ENCODE measurements around the gene SORL1. TPM values are rescaled to one million over a fixed set of nuclear protein-coding genes. Genes with fewer than 3 reads are reported as not detected.

SORL1 gene
- total and polyA plus RNA-seq, 3 experiments from 2014 or later: 44.5 to 220 (median 46.9) TPM

GRCh38 chr11:121456151-121456550, 4.0 kb downstream of the SORL1 start:
- Mint-ChIP-seq H3K4me3 (peak overlapping the region; percentile 79 to 100 (median 96)), H3K9me3 (no peaks in the 10 kb centered on the region), H3K4me1 (peaks cover 83 to 91% (median 86%) of the 10 kb centered on the region in 3 donors), H3K36me3 (peaks cover 4 to 56% (median 34%) of the 10 kb centered on the region in 3 donors), H3K27ac (peak overlapping the region; percentile 34 to 99 (median 92)), H3K27me3 (no peaks in the 10 kb centered on the region)
- POLR2A ChIA-PET: interaction anchor here (0.7 kb wide), 1 partner anchor 88 kb away, joined by 6 read pairs; no protein-coding TSS in a partner anchor
- Histone ChIP-seq H3K27me3 (ENCODE audit: insufficient read depth, low read length, poor library complexity, severe bottlenecking) (no peaks in the 10 kb centered on the region), H3K9me3 (ENCODE audit: low read length) (no peaks in the 10 kb centered on the region), H3K36me3 (ENCODE audit: insufficient read depth, low read length) (no peaks in the 10 kb centered on the region), H3K4me1 (ENCODE audit: insufficient read depth, low read length) (peaks cover 75% of the 10 kb centered on the region), H3K4me3 (ENCODE audit: low read length) (no peak overlapping the region), H3K27ac (ENCODE audit: low read depth, low read length) (no peak overlapping the region)
- DNase-seq: no peak
- CTCF ChIA-PET: interaction anchor here (0.8 to 0.9 kb wide), 2 partner anchors 10 to 106 kb away, joined by 3 read pairs; no protein-coding TSS in a partner anchor

- no peaks in the 10 kb centered on the region for H3K9me3 Mint-ChIP-seq
- H3K27ac Mint-ChIP-seq: peak overlapping the region; percentile 30 to 99 (median 90)
- no peak overlapping the region for H3K27ac ChIP-seq (ENCODE audit: low read depth, low read length)
- peaks cover 88 to 95% (median 89%) of the 10 kb centered on the region in 3 donors for H3K4me1 Mint-ChIP-seq
- no peak for DNase-seq
- POLR2A ChIA-PET: interaction anchor here (1.2 kb wide), 1 partner anchor 8 kb away, joined by 3 read pairs; no protein-coding TSS in a partner anchor
- H3K27me3 Mint-ChIP-seq: no peaks in the 10 kb centered on the region
- H3K4me3 Mint-ChIP-seq: peak overlapping the region; percentile 16 to 100 (median 69)
- peaks cover 80% of the 10 kb centered on the region for H3K4me1 ChIP-seq (ENCODE audit: insufficient read depth, low read length)
- H3K36me3 Mint-ChIP-seq: peaks cover 4 to 51% (median 34%) of the 10 kb centered on the region in 3 donors
- no peaks in the 10 kb centered on the region for H3K27me3 ChIP-seq (ENCODE audit: insufficient read depth, low read length, poor library complexity, severe bottlenecking)
- no peaks in the 10 kb centered on the region for H3K9me3 ChIP-seq (ENCODE audit: low read length)
- H3K4me3 ChIP-seq (ENCODE audit: low read length): no peak overlapping the region
- CTCF ChIA-PET: interaction anchor here (1.4 kb wide), 1 partner anchor 11 kb away, joined by 3 read pairs; no protein-coding TSS in a partner anchor
- no peaks in the 10 kb centered on the region for H3K36me3 ChIP-seq (ENCODE audit: insufficient read depth, low read length)
These were observed 4.8 kb downstream of the SORL1 start for GRCh38 chr11:121456816-121457431.

GRCh38 chr11:121458551-121458950, 6.4 kb downstream of the SORL1 start:
- Histone ChIP-seq H3K36me3 (ENCODE audit: insufficient read depth, low read length) (no peaks in the 10 kb centered on the region), H3K9me3 (ENCODE audit: low read length) (no peaks in the 10 kb centered on the region), H3K4me1 (ENCODE audit: insufficient read depth, low read length) (peaks cover 97% of the 10 kb centered on the region), H3K4me3 (ENCODE audit: low read length) (peak overlapping the region; percentile 13), H3K27ac (ENCODE audit: low read depth, low read length) (no peak overlapping the region), H3K27me3 (ENCODE audit: insufficient read depth, low read length, poor library complexity, severe bottlenecking) (no peaks in the 10 kb centered on the region)
- no peak for DNase-seq
- peak overlapping the region; percentile 72 to 99 (median 90) for H3K27ac Mint-ChIP-seq
- no peaks in the 10 kb centered on the region for H3K27me3 Mint-ChIP-seq
- ChIA-PET POLR2A (no interaction called here), CTCF (interaction anchor here (1.4 to 7.6 kb wide), 2 partner anchors 8 to 9 kb away, joined by 3 to 52 read pairs; partner anchors contain the start of genes SORL1 and SORL1-AS1)
- H3K36me3 Mint-ChIP-seq: peaks cover 0 to 42% (median 29%) of the 10 kb centered on the region in 3 donors
- H3K4me1 Mint-ChIP-seq: peaks cover 96 to 100% (median 99%) of the 10 kb centered on the region in 3 donors
- peak overlapping the region; percentile 52 to 69 (median 55) for H3K4me3 Mint-ChIP-seq
- no peaks in the 10 kb centered on the region for H3K9me3 Mint-ChIP-seq

- Mint-ChIP-seq H3K9me3 (no peaks in the 10 kb centered on the region), H3K36me3 (peaks cover 0 to 36% (median 29%) of the 10 kb centered on the region in 3 donors), H3K4me1 (peaks cover 96 to 100% (median 99%) of the 10 kb centered on the region in 3 donors), H3K4me3 (peak overlapping the region; percentile 52 to 71 (median 59)), H3K27me3 (no peaks in the 10 kb centered on the region), H3K27ac (peak overlapping the region; percentile 72 to 99 (median 90))
- Histone ChIP-seq H3K27me3 (ENCODE audit: insufficient read depth, low read length, poor library complexity, severe bottlenecking) (no peaks in the 10 kb centered on the region), H3K4me3 (ENCODE audit: low read length) (peak overlapping the region; percentile 13), H3K36me3 (ENCODE audit: insufficient read depth, low read length) (no peaks in the 10 kb centered on the region), H3K9me3 (ENCODE audit: low read length) (no peaks in the 10 kb centered on the region), H3K27ac (ENCODE audit: low read depth, low read length) (no peak overlapping the region), H3K4me1 (ENCODE audit: insufficient read depth, low read length) (peaks cover 97% of the 10 kb centered on the region)
- DNase-seq: peak in 4 of 5 donors; percentile 23 to 67 (median 50)
- POLR2A ChIA-PET: interaction anchor here (2.8 kb wide), 1 partner anchor 9 kb away, joined by 20 read pairs; no protein-coding TSS in a partner anchor
- CTCF ChIA-PET: interaction anchor here (7.6 kb wide), 1 partner anchor 9 kb away, joined by 52 read pairs; the partner anchor contains the start of genes SORL1 and SORL1-AS1
These were observed 7.4 kb downstream of the SORL1 start for GRCh38 chr11:121459413-121460017.

GRCh38 chr11:121460941-121461514, 8.9 kb downstream of the SORL1 start:
- Mint-ChIP-seq H3K9me3 (no peaks in the 10 kb centered on the region), H3K4me3 (peak overlapping the region in 6 of 7 donors; percentile 4 to 77 (median 46)), H3K4me1 (peaks cover 98 to 100% (median 99%) of the 10 kb centered on the region in 3 donors), H3K36me3 (peaks cover 0 to 27% (median 21%) of the 10 kb centered on the region in 3 donors), H3K27me3 (no peaks in the 10 kb centered on the region), H3K27ac (peak overlapping the region; percentile 88 to 98 (median 94))
- Histone ChIP-seq H3K4me1 (ENCODE audit: insufficient read depth, low read length) (peaks cover 99% of the 10 kb centered on the region), H3K27ac (ENCODE audit: low read depth, low read length) (no peak overlapping the region), H3K9me3 (ENCODE audit: low read length) (no peaks in the 10 kb centered on the region), H3K4me3 (ENCODE audit: low read length) (no peak overlapping the region), H3K27me3 (ENCODE audit: insufficient read depth, low read length, poor library complexity, severe bottlenecking) (no peaks in the 10 kb centered on the region), H3K36me3 (ENCODE audit: insufficient read depth, low read length) (no peaks in the 10 kb centered on the region)
- DNase-seq: no peak
- ChIA-PET CTCF (interaction anchor here (7.6 kb wide), 1 partner anchor 10 kb away, joined by 52 read pairs; the partner anchor contains the start of genes SORL1 and SORL1-AS1), POLR2A (interaction anchor here (2.8 kb wide), 1 partner anchor 10 kb away, joined by 20 read pairs; no protein-coding TSS in a partner anchor)

- H3K4me1 ChIP-seq (ENCODE audit: insufficient read depth, low read length): peaks cover 99% of the 10 kb centered on the region
- Mint-ChIP-seq H3K27me3 (no peaks in the 10 kb centered on the region), H3K4me1 (peaks cover 98 to 100% (median 98%) of the 10 kb centered on the region in 3 donors), H3K4me3 (peak overlapping the region in 5 of 7 donors; percentile 21 to 77 (median 67)), H3K36me3 (peaks cover 0 to 24% (median 18%) of the 10 kb centered on the region in 3 donors), H3K9me3 (no peaks in the 10 kb centered on the region), H3K27ac (peak overlapping the region; percentile 92 to 98 (median 94))
- H3K27me3 ChIP-seq (ENCODE audit: insufficient read depth, low read length, poor library complexity, severe bottlenecking): no peaks in the 10 kb centered on the region
- H3K36me3 ChIP-seq (ENCODE audit: insufficient read depth, low read length): no peaks in the 10 kb centered on the region
- ChIA-PET CTCF (interaction anchor here (7.6 kb wide), 1 partner anchor 11 kb away, joined by 52 read pairs; the partner anchor contains the start of genes SORL1 and SORL1-AS1), POLR2A (interaction anchor here (1.1 to 2.8 kb wide), 3 partner anchors 11 to 21 kb away, joined by 3 to 20 read pairs (median 4); no protein-coding TSS in a partner anchor)
- no peak for DNase-seq
- H3K27ac ChIP-seq (ENCODE audit: low read depth, low read length): no peak overlapping the region
- H3K9me3 ChIP-seq (ENCODE audit: low read length): no peaks in the 10 kb centered on the region
- no peak overlapping the region for H3K4me3 ChIP-seq (ENCODE audit: low read length)
These were observed 9.7 kb downstream of the SORL1 start for GRCh38 chr11:121461843-121462242.

GRCh38 chr11:121463689-121464335, 11.7 kb downstream of the SORL1 start:
- H3K36me3 Mint-ChIP-seq: peaks cover 0 to 14% (median 4%) of the 10 kb centered on the region in 3 donors
- H3K4me1 Mint-ChIP-seq: peaks cover 96 to 99% (median 97%) of the 10 kb centered on the region in 3 donors
- H3K36me3 ChIP-seq (ENCODE audit: insufficient read depth, low read length): no peaks in the 10 kb centered on the region

More at GRCh38 chr11:121463689-121464335, 11.7 kb downstream of the SORL1 start:
- POLR2A ChIA-PET: interaction anchor here (1.1 to 2.0 kb wide), 2 partner anchors 12 to 84 kb away, joined by 3 to 15 read pairs; partner anchors contain the start of genes SORL1 and SORL1-AS1
- Histone ChIP-seq H3K4me3 (ENCODE audit: low read length) (peak overlapping the region; percentile 9), H3K9me3 (ENCODE audit: low read length) (no peaks in the 10 kb centered on the region), H3K27ac (ENCODE audit: low read depth, low read length) (peak overlapping the region; percentile 39), H3K4me1 (ENCODE audit: insufficient read depth, low read length) (peaks cover 99% of the 10 kb centered on the region), H3K27me3 (ENCODE audit: insufficient read depth, low read length, poor library complexity, severe bottlenecking) (no peaks in the 10 kb centered on the region)
- Mint-ChIP-seq H3K27ac (peak overlapping the region; percentile 92 to 98 (median 94)), H3K4me3 (peak overlapping the region; percentile 64 to 89 (median 77)), H3K27me3 (no peaks in the 10 kb centered on the region), H3K9me3 (no peaks in the 10 kb centered on the region)
- CTCF ChIA-PET: interaction anchor here (7.6 kb wide), 1 partner anchor 13 kb away, joined by 52 read pairs; the partner anchor contains the start of genes SORL1 and SORL1-AS1
- DNase-seq: no peak
